OCI-LY7 (cell line): ENCODE data around the gene SFTPD.

Experiments used
- EZH2phosphoT487 ChIP-seq: fragments of 200-600 bp; sonication (generic); IDR thresholded peaks from 2 replicates; pipeline ENCODE4 v1.6.1; 2018; ENCODE audit warnings: low read depth, borderline replicate concordance, mild to moderate bottlenecking, mixed run types, antibody characterized with exemption, low read length, moderate library complexity, mixed read lengths
- TF ChIP-seq, protein P1 (sequence below): fragments of 200-600 bp; sonication (generic); conservative IDR thresholded peaks from 2 replicates; pipeline ENCODE4 v1.5.1; 2014; ENCODE audit warnings: mild to moderate bottlenecking, antibody characterized with exemption, low read length, moderate library complexity, mixed read lengths

GRCh38 chr10:79947787-79948424 lies 999 bp downstream of the SFTPD start:
- TF ChIP-seq, protein P1, sequence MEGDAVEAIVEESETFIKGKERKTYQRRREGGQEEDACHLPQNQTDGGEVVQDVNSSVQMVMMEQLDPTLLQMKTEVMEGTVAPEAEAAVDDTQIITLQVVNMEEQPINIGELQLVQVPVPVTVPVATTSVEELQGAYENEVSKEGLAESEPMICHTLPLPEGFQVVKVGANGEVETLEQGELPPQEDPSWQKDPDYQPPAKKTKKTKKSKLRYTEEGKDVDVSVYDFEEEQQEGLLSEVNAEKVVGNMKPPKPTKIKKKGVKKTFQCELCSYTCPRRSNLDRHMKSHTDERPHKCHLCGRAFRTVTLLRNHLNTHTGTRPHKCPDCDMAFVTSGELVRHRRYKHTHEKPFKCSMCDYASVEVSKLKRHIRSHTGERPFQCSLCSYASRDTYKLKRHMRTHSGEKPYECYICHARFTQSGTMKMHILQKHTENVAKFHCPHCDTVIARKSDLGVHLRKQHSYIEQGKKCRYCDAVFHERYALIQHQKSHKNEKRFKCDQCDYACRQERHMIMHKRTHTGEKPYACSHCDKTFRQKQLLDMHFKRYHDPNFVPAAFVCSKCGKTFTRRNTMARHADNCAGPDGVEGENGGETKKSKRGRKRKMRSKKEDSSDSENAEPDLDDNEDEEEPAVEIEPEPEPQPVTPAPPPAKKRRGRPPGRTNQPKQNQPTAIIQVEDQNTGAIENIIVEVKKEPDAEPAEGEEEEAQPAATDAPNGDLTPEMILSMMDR: no peak
- TF ChIP-seq EZH2phosphoT487: no peak
